HG02970 (cell line): ENCODE results near the gene TMEM106C.

Experiments
- ATAC-seq: cut with Tn5 transposase; IDR thresholded peaks from one replicate; pipeline ENCODE4 v1.9.1; 2021; ENCODE audit warnings: mild to moderate bottlenecking, moderate library complexity, moderate number of reproducible peaks; ENCODE audit not compliant: unreplicated experiment, low FRiP score

Gene TMEM106C

DNA sequence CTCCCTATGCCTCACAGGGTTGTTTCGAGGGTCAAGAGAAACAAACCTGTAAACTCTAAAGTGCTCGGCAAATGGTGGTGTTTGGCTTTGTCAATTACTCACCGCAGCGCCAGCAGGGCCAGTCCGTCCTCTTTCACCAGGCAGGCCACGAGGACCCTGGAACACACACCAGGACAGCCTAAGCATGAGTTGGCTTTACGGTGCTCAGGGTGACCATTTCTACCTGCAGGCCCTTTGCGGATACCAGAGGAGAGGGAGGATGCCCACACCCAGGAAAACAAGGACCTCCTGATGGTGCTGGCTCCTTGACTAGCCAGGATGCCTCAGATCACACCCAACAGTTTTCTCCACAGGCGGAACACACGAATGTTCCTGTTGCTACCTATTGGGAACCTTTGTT lies 29.4 kb downstream of the TMEM106C start:
- ATAC-seq: no peak

DNA sequence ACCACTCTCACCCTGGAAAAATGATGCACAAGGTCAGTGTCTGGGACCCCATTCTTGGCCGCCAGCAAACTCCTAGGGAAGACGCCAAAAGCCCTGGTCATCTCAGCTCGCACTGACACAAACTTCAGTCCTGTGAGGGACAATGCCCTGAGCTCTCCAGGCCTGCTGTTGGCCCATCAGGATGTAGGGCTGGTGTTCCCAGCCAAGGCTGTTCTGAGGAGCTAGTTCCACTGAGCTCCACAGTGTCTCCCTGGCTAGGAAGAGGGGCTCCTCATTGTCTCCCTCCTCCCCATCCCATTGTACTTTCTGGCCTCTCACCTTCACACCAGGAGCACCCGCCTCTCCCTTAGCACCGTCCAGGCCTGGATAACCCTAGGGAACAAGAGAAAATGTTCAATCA lies 30.1 kb downstream of the TMEM106C start:
- ATAC-seq: no peak

DNA sequence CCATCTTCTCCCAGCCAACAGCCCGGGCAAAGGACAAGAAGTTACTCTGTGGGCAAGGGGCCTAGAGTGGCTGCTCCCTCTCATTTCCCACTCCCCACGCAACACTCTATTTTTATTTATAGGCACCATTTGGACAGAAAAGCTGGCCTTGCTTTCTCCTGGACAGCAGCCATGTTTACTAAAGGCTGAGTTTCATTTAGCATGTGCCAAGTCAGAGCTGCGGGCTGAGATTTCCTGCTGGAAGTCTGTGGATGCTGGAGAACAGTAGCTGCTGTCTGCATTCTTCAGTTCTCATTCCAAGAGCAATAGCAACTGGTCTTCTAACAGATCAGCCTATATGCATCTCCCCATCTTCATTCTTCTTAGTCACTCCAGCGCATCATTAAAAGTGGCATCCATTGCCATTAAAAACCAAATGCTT lies 32.6 kb downstream of the TMEM106C start:
- no peak for ATAC-seq

DNA sequence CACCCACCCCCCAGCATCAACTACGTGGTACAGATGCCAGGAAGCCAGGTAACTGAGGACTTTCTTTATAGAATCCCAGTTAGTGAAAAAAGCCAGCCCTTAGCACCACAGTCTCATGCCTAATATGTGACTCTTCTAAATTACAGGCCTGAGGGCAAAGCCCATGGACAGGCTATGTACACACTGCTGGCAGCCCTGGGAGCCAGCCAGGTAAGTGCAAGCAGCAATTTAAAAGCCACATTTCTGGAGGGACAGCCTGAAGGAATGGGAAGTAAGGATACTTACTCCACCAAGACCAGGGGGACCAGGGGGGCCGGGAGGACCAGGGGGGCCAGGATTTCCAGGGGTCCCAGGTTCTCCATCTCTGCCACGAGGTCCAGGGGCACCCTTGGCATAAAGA lies 33.9 kb downstream of the TMEM106C start:
- no peak for ATAC-seq

DNA sequence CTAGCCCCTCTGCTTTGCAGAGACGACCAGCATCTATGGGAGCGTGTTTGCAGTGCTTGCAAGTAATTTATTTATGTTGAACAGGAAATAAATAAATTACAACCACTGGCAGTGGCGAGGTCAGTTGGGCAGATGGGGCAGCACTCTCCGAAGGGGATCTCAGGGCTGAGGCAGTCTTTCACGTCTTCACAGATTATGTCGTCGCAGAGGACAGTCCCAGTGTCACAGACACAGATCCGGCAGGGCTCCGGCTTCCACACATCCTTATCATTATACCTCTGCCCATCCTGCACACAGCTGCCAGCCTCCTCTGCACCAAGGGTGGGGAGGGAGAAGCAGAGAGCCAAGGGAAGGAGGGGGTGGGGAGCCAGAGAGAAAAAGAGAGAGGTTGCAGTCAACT lies 36.4 kb downstream of the TMEM106C start:
- ATAC-seq: no peak

DNA sequence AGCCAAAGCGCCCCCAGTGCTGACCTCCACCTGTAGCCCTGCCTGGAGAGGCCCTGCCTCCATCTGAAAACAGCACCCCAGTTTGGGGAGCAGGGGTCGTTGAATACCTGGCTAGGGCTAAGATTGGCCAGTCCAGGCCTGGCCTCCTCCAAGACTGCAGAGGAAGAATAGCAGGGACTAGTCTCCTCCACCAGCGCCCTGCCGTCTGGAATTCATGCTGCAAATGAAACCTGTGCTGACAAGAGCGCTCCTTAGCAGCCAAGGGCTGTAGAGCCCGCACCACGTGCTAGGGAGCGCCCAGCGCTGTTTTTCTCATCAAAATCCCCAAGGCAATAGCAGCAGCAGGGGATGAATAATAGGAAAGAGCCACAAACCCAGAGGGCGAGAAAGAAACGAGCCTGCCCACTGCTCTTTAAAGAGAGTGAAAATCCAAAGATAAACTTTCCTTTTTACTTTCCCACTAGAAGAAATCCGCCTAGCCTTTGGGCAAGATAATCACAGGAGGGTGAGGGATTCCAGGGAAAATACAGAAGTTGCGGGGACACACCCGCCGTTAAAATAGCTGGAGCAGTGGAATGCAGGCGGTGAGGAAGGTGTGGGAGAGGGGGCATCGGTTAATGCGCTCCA lies 37.6 kb downstream of the TMEM106C start:
- ATAC-seq: no peak

DNA sequence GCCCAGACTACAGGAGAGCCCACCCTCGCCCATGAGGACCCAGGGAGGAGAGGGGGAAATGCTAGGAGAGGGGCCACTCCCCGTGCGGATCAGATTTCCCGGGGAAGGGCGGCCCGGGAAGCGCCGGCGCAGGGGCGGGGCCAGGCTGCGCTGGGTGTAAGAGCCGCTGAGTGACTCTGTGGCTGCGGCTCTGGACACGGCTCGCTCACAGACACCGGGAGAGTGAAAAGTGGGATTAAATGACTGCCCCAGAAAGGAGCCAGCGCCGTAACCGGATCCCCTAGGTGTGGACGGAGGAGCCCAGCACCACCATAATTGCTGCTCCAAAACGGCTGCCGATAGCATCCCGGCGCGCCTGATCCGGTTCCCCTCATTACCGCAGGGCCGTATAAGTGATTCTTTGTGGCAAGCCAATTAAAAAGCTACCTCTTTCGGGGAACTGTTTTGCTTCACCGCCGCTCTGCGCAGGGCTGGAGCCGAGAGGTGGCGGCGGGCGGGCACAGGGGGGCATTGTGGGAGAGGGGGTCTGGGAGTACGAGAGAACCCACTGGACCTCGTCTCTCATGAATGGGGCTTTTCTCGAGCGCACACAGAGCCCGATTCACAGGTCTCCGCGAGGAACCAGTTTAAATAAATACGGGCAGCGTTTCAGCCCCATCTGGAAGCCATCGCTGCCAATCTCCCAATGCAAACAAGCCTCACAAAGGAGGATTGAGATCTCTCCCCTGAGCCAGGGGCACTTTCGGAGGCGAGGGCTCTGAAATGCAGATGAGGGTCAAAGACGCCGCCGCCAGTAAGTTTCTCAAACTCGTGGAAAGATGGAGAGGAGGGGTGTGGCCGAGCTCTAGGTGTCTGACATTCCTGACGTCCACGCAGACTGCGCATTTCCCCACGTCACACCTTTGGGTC lies 38.4 kb downstream of the TMEM106C start:
- no peak for ATAC-seq

DNA sequence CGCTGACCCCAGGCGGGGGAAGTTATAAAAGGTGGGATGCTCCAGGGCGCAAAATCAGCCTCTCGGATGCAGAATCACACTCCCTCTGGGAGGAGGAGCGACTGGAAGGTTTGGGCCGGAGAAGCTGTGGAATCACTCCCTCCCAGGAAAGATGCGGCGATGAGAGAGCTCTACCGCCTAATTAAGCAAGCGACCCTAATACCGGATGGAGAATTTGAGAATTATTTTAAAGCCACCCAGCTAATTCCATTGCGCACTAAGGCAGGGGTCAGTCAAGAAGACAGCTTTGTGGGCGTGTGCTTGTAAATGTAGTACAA lies 39.0 kb downstream of the TMEM106C start:
- no peak for ATAC-seq

DNA sequence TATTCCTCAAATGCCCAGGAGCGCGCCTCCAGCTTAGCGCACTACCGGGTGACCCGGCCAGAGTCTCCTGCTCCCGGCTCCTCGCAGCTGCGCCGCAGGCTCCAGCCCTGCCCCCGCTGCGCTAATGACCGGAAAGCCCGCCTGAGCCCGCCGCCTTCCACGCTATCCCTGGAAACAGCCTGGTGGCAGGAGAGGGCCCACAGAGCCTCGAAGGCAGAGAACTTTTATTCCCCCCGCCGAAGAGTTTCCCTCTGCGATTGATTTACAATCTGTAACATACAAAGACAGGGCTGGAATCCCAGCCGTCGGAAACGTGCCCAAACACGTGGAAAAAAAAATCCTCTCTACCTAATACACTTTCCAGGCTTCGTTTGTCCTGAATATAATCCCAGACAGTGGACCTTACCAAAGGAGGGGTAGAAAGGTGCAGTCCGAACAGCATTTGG lies 39.4 kb downstream of the TMEM106C start:
- ATAC-seq: no peak

DNA sequence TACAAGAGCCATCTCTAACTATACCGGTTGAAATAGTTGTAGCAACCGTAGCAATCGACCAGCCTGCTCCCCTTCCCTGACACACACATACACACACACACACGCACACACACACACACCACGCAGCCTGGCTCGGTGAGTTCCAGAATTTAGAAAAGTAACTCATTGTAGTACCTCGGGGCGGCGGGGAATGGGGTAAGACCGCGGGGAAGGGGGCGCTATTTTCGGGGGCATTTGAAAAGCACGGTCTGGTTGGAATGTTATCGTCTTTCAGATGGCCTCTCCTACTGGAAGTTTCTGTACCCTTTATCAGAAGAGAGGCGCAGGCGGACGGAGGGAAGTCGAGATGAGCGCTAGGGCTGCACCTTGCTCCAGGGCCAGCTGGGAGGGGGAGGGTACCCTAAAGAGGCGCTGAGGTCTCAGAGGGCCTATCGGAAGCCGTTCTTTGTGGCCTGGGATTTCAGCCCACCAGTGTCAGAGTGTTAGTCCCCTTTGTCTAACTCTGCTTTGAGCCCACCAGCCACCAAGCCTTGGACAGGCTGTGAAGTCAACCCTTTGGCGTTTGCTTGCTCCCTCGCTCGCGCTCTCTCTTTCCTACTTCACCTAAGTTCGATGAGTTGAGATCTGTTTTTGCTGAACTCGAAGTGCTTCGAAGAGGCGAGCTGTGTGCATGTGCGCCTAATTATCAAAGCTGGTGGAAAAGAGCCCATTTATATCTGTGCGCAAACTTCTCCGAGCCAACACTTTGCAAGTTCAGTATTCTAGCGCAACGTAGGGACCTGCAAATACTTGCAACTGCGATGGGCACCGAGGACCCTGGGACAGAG lies 40.0 kb downstream of the TMEM106C start:
- no peak for ATAC-seq

DNA sequence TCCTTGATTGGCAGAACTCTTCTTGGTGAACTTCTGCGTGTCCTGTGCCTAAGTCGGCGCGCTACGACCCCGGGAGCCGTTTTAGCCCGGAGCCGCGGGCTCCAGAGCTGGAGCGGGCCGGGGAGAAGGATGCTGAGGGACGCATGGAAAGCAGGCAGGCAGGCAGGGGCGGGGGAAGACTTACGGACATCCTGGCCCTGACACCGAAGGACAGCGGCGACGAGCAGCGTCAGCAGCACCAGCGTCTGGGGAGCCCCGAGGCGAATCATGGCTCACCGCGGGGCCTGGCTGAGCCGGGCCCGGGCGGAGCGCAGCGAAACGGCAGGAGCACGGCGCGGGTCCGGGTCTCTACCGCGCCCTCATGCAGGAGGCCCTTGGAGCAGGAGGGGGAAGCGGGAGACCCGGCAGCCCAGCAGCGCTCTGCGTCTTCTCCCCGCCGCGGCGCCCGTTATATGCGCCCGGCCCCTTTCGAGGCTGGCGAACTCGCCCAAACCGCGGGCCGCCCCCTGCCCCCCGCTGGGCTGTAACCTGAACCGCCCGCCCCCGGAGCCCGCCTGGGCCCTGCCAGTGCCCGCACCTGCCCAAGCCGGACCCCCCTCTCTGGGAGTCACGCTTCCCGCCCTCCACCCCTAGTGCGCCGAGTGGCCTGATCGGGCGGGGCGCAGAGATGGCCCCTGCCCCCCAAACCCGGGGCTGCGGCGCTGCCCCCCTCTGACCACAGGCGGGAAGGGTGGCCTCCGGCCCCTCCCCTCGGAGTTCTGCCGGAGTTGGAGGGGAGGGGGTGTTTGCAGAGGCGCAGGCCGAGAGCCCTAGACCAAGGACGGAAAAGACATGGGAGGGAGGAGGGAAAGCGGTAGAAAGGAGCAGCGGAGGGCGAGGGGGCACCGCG lies 40.9 kb downstream of the TMEM106C start, which contains the start of gene COL2A1:
TSS of gene COL2A1 (minus strand) at position 424 of the 889 bp plus-strand sequence. CDS start at position 269, 155 bp downstream.
- ATAC-seq: no peak

DNA sequence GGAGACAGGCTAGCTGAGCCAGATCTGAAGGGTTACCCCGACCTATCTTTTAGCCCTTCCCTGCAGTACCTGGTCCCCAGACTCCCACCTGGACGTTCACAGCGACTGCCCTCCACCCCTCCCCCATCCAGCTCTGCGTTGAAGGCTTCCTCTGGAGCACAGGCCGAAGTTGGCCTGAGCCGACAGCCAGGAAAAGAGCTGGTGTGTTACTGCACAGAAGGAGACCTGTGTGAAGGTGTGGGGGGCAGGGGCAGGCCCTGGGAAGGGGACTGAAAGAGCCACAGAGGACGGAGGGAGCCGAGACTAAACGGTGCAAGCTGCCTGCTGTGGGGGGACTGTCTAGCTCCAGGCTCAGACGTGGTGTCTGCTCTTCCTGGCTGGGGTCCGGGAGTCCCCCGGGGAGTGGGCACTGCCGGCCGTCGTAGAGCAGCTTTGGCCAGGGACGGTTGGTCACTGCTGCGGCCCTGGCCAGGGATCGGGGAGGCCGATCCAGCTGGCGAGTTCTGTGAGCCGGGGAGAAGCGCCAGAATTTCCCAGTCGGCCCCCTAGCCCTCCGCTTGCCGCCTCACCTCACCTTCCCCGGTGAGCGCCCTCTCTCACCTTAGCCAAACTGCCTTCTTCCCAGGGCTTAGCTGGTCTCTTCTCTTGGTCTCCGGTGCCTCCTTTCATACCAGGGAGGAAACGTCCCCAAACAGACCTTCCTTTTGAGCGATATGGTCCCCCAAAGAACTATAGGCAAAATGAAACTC lies 41.8 kb downstream of the TMEM106C start:
- ATAC-seq: no peak

DNA sequence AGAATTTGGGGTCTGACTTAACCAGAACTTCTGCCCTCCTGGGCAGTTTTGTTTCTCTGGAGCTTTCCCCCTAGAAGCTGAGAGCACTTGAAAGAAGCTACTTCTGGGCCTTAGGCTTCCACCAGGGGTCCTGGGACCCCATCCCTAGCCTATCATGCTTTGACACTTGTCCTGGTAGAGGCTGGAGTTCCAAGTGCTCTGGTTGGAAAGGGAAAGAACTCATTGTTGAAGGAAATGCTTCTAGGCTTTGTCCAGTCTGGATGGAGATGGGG lies 42.3 kb downstream of the TMEM106C start:
- ATAC-seq: no peak

DNA sequence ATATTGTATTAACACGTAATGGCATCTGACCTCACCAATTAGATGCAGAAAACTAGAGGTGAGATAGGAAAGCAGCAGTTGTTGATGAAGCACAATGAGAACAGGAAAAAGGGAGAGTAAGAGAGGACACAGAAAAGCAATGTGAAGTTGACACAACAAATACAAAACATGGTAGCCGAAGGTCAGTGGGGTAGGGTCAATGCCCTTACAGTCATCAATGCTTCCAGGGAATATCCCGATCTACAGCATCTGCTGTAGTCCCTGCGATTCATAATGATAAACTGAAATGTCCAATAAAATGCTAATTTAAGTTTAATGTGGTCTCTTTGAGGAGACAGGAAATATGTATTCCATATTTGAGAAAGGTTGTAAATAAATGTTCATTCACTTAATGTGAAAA lies 43.8 kb downstream of the TMEM106C start:
- ATAC-seq: no peak

DNA sequence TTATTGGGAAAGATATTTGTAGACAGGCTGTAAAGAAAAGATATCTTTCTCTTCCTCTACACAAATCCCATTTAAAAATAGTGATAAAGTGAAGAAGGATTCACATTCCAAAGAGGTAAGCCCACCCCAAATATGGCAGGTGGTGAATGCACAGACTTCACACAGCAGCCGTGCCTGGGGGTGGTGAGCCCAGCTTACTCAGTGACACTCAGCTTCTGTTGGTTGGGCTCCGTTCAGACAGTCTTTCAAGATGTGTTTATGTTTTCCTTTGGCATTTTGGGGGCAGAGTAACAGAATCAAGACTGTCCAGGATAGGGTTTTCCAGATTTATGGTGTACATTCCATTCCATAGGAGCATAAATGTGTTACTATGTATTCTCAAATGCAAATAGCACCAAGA lies 45.0 kb downstream of the TMEM106C start:
- ATAC-seq: no peak

DNA sequence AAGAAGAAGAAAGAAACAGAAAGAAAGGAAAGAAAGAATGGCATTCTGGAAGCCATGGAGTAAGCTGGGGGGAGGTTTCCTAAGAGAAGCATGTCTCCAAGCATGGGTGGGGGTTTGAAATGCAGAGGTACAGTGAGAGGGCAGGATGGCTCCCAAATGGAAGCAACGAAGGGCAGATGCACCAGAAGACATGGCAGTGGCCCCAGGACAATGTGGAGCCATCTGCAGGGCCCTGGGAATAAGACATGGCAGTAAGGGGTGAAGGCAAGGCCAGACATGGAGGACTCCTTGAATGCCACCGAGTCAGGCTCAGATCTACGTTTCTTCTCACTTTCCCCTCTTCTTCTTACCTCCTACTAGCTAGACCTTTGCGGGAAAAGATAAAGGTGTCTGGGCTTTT lies 45.6 kb downstream of the TMEM106C start:
- no peak for ATAC-seq

DNA sequence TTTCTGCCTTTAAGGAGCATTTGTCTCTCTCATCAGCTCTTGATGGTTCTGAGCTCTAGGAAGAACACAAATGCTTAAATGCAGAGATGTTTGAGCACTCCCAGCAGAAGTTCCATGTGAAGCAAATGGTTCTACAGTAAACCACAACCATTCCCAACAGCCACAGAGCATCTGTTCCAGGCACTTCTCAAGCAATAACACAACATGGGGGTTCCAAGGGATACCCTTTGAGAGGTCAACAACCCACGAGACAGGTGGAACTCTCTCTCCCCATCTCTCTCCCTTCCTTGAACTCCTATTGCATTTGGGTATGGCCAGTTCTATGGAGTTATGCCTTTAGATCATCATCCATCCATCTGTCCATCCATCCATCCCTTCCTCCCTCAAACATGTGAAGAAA lies 46.1 kb downstream of the TMEM106C start:
- no peak for ATAC-seq

DNA sequence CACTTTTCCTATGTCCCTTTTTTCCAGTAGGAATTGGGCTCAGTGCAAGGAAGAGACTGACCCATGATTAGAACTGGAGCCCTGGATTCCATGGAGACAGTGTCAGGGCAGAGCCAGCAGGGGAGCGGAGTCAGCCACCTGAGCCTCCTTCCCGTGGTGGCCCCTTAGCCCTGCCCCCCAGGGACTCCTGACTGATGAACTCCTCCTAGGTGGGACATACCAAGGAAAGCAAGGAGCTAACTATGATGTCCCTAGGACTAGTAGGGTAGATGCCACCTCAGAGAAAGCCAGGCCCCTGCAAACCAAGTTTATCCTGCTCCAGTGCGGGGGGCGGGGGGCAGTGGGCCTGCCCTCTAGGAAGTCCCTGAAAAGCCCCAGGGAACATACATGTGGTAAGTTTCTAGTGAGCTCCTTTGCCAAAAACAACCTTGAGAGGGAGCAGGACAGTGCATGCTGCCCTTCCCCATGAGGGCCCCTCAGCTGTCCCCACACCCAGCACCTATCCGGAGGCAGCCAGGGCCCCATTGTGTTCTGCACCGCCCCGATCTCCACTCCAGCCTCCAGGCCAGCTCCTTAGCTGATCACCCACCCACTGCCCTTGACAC lies 47.1 kb downstream of the TMEM106C start:
- ATAC-seq: no peak

DNA sequence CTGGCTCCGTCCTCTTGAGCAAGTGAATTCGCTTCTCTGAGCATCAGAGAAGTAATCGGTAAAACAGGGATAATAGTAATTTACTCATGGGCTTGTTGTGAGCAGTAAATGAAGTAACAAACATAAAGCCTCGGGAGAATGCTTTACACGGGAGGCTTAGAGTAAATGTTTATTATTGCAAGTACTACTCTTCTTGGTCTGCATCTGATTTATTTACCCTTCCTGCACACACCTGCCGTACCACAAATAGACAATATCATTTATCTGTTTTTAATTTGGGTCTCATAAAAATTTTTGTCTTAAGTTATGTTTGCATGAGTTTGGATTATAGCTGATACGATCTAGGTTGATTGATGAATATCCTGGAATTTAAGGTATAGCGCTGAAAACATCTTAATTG lies 48.7 kb downstream of the TMEM106C start:
- ATAC-seq: no peak
